Activated CD4-positive, alpha-beta T cell treated with anti-CD3 and anti-CD28 coated beads, Interleukin-2, amount 50 U/mL, for 1 hour (primary cell): ENCODE data around the gene POLR3H.

Experiments
- DNase-seq: peaks from one replicate; pipeline ENCODE4 v3.0.0-alpha.2; 2020

POLR3H gene

GRCh38 chr22:41532908-41533825 is 11.1 kb downstream of the POLR3H start:
- peak; percentile 67 for DNase-seq

- DNase-seq = no peak
Measured at GRCh38 chr22:41531715-41532477, 12.4 kb downstream of the POLR3H start.

- DNase-seq = no peak
Measured at GRCh38 chr22:41530890-41531714, 13.2 kb downstream of the POLR3H start.

GRCh38 chr22:41528938-41529561 is 15.2 kb downstream of the POLR3H start:
- DNase-seq = no peak

- no peak for DNase-seq
Measured at GRCh38 chr22:41528132-41528766, 16.0 kb downstream of the POLR3H start.

- DNase-seq = peak; percentile 74
Measured at GRCh38 chr22:41526830-41527799, 17.2 kb downstream of the POLR3H start.

GRCh38 chr22:41526226-41526829 is 17.9 kb downstream of the POLR3H start:
- no peak for DNase-seq

GRCh38 chr22:41525450-41526225 is 18.6 kb downstream of the POLR3H start:
- DNase-seq = no peak

GRCh38 chr22:41524809-41525449 is 19.3 kb downstream of the POLR3H start:
- peak; percentile 54 for DNase-seq

- no peak for DNase-seq
Measured at GRCh38 chr22:41524251-41524661, 20.0 kb downstream of the POLR3H start.

- DNase-seq = no peak
Measured at GRCh38 chr22:41523464-41524221, 20.6 kb downstream of the POLR3H start.

GRCh38 chr22:41522813-41523212 is 21.5 kb downstream of the POLR3H start:
- DNase-seq = no peak

GRCh38 chr22:41521126-41521525 is 23.1 kb downstream of the POLR3H start:
- no peak for DNase-seq

GRCh38 chr22:41518048-41518347 is 26.3 kb downstream of the POLR3H start:
- no peak for DNase-seq

GRCh38 chr22:41517172-41518047 is 26.9 kb downstream of the POLR3H start:
- DNase-seq = peak; percentile 30

- DNase-seq = no peak
Measured at GRCh38 chr22:41516462-41516861, 27.8 kb downstream of the POLR3H start.

- no peak for DNase-seq
Measured at GRCh38 chr22:41513391-41513790, 30.9 kb downstream of the POLR3H start.
